ENCODE measurements around the gene MACROD1. TPM values are rescaled to one million over a fixed set of nuclear protein-coding genes. Genes with fewer than 3 reads are reported as not detected.
A peak's percentile ranks its signal among the peaks of the same experiment; 100 is the strongest.

MACROD1 gene
- 30.9 and 52.9 TPM in 2 replicates for total RNA-seq (2014; rRNA removed; shearing (Covaris generic))

- H3K36me3 ChIP-seq (replicated peaks; ENCODE audit: control insufficient read depth, insufficient read depth, low read length), result no peaks in the 10 kb centered on the region
- H3K4me3 ChIP-seq (ENCODE audit: insufficient read depth, low read depth, low read length), result peak within 1 kb of the TSS; percentile 68
- H3K27me3 ChIP-seq (ENCODE audit: control insufficient read depth, insufficient read depth, low read length), result peaks cover 8% of the 10 kb centered on the region; the same call in 1 of the 2 replicates
- peak; percentile 92 for DNase-seq
These were observed at the start of gene MACROD1 for GRCh38 chr11:64165842-64166635. MACROD1 (minus strand) TSS chr11:64166113; CDS start chr11:64165994, 119 bp downstream.

GRCh38 chr11:64211181-64211872, 45.4 kb upstream of the MACROD1 start:
- no peaks in the 10 kb centered on the region for H3K27me3 ChIP-seq (ENCODE audit: control insufficient read depth, insufficient read depth, low read length)
- no peak overlapping the region for H3K4me3 ChIP-seq (ENCODE audit: insufficient read depth, low read depth, low read length)
- DNase-seq, result peak; percentile 59

GRCh38 chr11:64210301-64211020, 44.5 kb upstream of the MACROD1 start:
- peak; percentile 51 for DNase-seq
- Histone ChIP-seq H3K4me3 (ENCODE audit: insufficient read depth, low read depth, low read length) (no peak overlapping the region), H3K27me3 (ENCODE audit: control insufficient read depth, insufficient read depth, low read length) (no peaks in the 10 kb centered on the region), H3K36me3 (replicated peaks; ENCODE audit: control insufficient read depth, insufficient read depth, low read length) (peaks cover 9% of the 10 kb centered on the region)

More at GRCh38 chr11:64211181-64211872, 45.4 kb upstream of the MACROD1 start:
- peaks cover under 1% of the 10 kb centered on the region for H3K36me3 ChIP-seq (replicated peaks; ENCODE audit: control insufficient read depth, insufficient read depth, low read length)

- DNase-seq, result no peak
These were observed 43.6 kb upstream of the MACROD1 start for GRCh38 chr11:64209563-64209843.

GRCh38 chr11:64208796-64209562, 43.1 kb upstream of the MACROD1 start:
- DNase-seq, result peak; percentile 58

More at GRCh38 chr11:64209563-64209843, 43.6 kb upstream of the MACROD1 start:
- no peaks in the 10 kb centered on the region for H3K27me3 ChIP-seq (ENCODE audit: control insufficient read depth, insufficient read depth, low read length)
- H3K4me3 ChIP-seq (ENCODE audit: insufficient read depth, low read depth, low read length), result no peak overlapping the region
- H3K36me3 ChIP-seq (replicated peaks; ENCODE audit: control insufficient read depth, insufficient read depth, low read length), result peaks cover 10% of the 10 kb centered on the region

GRCh38 chr11:64208086-64208795, 42.3 kb upstream of the MACROD1 start:
- Histone ChIP-seq H3K4me3 (ENCODE audit: insufficient read depth, low read depth, low read length) (no peak overlapping the region), H3K36me3 (replicated peaks; ENCODE audit: control insufficient read depth, insufficient read depth, low read length) (peaks cover 11% of the 10 kb centered on the region), H3K27me3 (ENCODE audit: control insufficient read depth, insufficient read depth, low read length) (no peaks in the 10 kb centered on the region)
- peak; percentile 60 for DNase-seq

More at GRCh38 chr11:64208796-64209562, 43.1 kb upstream of the MACROD1 start:
- peaks cover 10% of the 10 kb centered on the region for H3K36me3 ChIP-seq (replicated peaks; ENCODE audit: control insufficient read depth, insufficient read depth, low read length)
- H3K4me3 ChIP-seq (ENCODE audit: insufficient read depth, low read depth, low read length), result no peak overlapping the region
- no peaks in the 10 kb centered on the region for H3K27me3 ChIP-seq (ENCODE audit: control insufficient read depth, insufficient read depth, low read length)

GRCh38 chr11:64207256-64208085, 41.6 kb upstream of the MACROD1 start:
- Histone ChIP-seq H3K4me3 (ENCODE audit: insufficient read depth, low read depth, low read length) (no peak overlapping the region), H3K36me3 (replicated peaks; ENCODE audit: control insufficient read depth, insufficient read depth, low read length) (peaks cover 18% of the 10 kb centered on the region), H3K27me3 (ENCODE audit: control insufficient read depth, insufficient read depth, low read length) (no peaks in the 10 kb centered on the region)
- peak; percentile 52 for DNase-seq

- H3K4me3 ChIP-seq (ENCODE audit: insufficient read depth, low read depth, low read length), result no peak within 1 kb of the TSS
- peaks cover 24% of the 10 kb centered on the region for H3K36me3 ChIP-seq (replicated peaks; ENCODE audit: control insufficient read depth, insufficient read depth, low read length)
- DNase-seq, result peak; percentile 57
- no peaks in the 10 kb centered on the region for H3K27me3 ChIP-seq (ENCODE audit: control insufficient read depth, insufficient read depth, low read length)
These were observed 40.7 kb upstream of the MACROD1 start, which contains the start of gene FERMT3 for GRCh38 chr11:64206457-64207255. FERMT3 (plus strand) TSS chr11:64206721; CDS start chr11:64207365, 644 bp downstream.

- Histone ChIP-seq H3K4me3 (ENCODE audit: insufficient read depth, low read depth, low read length) (no peak overlapping the region), H3K36me3 (replicated peaks; ENCODE audit: control insufficient read depth, insufficient read depth, low read length) (peaks cover 38% of the 10 kb centered on the region), H3K27me3 (ENCODE audit: control insufficient read depth, insufficient read depth, low read length) (no peaks in the 10 kb centered on the region)
- peak; percentile 96 for DNase-seq
These were observed 38.6 kb upstream of the MACROD1 start for GRCh38 chr11:64204464-64204989.

GRCh38 chr11:64204080-64204440, 38.1 kb upstream of the MACROD1 start:
- Histone ChIP-seq H3K36me3 (replicated peaks; ENCODE audit: control insufficient read depth, insufficient read depth, low read length) (peaks cover 38% of the 10 kb centered on the region), H3K4me3 (ENCODE audit: insufficient read depth, low read depth, low read length) (no peak overlapping the region), H3K27me3 (ENCODE audit: control insufficient read depth, insufficient read depth, low read length) (no peaks in the 10 kb centered on the region)
- peak; percentile 50 for DNase-seq

GRCh38 chr11:64203421-64204079, 37.6 kb upstream of the MACROD1 start:
- Histone ChIP-seq H3K4me3 (ENCODE audit: insufficient read depth, low read depth, low read length) (no peak overlapping the region), H3K36me3 (replicated peaks; ENCODE audit: control insufficient read depth, insufficient read depth, low read length) (peaks cover 38% of the 10 kb centered on the region), H3K27me3 (ENCODE audit: control insufficient read depth, insufficient read depth, low read length) (no peaks in the 10 kb centered on the region)
- no peak for DNase-seq

GRCh38 chr11:64202992-64203391, 37.1 kb upstream of the MACROD1 start:
- peaks cover 42% of the 10 kb centered on the region for H3K36me3 ChIP-seq (replicated peaks; ENCODE audit: control insufficient read depth, insufficient read depth, low read length)
- DNase-seq, result no peak

More at GRCh38 chr11:64202992-64203391, 37.1 kb upstream of the MACROD1 start:
- H3K4me3 ChIP-seq (ENCODE audit: insufficient read depth, low read depth, low read length), result no peak overlapping the region
- no peaks in the 10 kb centered on the region for H3K27me3 ChIP-seq (ENCODE audit: control insufficient read depth, insufficient read depth, low read length)
